SK-N-MC (cell line): Measurements from ENCODE around the gene TCF23.
A peak's percentile ranks its signal among the peaks of the same experiment; 100 is the strongest.
"Not testable (repeated sequence)": the region's sequence is repeated elsewhere in the genome, so short reads cannot be mapped to it uniquely, and the experiment has no call there.

ENCODE experiments used
- EZH2 ChIP-seq: fragments of 200-600 bp; sonication (generic); IDR thresholded peaks from one replicate; pipeline ENCODE4 v1.6.1; 2017; ENCODE audit warnings: antibody characterized with exemption
- POLR2AphosphoS5 ChIP-seq: IDR thresholded peaks from 2 replicates; pipeline ENCODE4 v1.6.1; 2012; ENCODE audit warnings: mild to moderate bottlenecking, low read depth, low read length, borderline replicate concordance

GRCh38 chr2:27198068-27198467, 49.3 kb downstream of the TCF23 start:
- not testable (repeated sequence) for TF ChIP-seq EZH2
- 0 out of 2 replicates have a peak, but pooled peaks have one; percentile 13 for TF ChIP-seq POLR2AphosphoS5
